Esophagus muscularis mucosa (tissue), 4 donors: Measurements from ENCODE around the gene RADIL. TPM values are rescaled to one million over a fixed set of nuclear protein-coding genes. Genes with fewer than 3 reads are reported as not detected.

ENCODE experiments used
- DNase-seq: peaks from one replicate; pipeline ENCODE4 v3.0.0-alpha.2; 2017; ENCODE audit errors: extremely low spot score
- H3K27ac ChIP-seq, 4 donors: fragments of 200-600 bp; sonication (generic); replicated peaks in 1 of 4; 1 replicate in 3 of 4; 2 replicates in 1 of 4; pipeline ENCODE4 v1.5.1; 2016 to 2019; ENCODE audit warnings: mild to moderate bottlenecking in 1 of 4
- H3K27me3 ChIP-seq, 4 donors: fragments of 200-600 bp; sonication (generic); one replicate each; pipeline versions ENCODE4 v1.5.1 to v1.6.0; 2016 to 2019
- H3K36me3 ChIP-seq, 4 donors: fragments of 200-600 bp; sonication (generic); one replicate each; pipeline ENCODE4 v1.5.1; 2016 to 2019
- H3K4me1 ChIP-seq, 4 donors: fragments of 200-600 bp; sonication (generic); one replicate each; pipeline ENCODE4 v1.5.1; 2016 to 2019
- H3K4me3 ChIP-seq, 4 donors: fragments of 200-600 bp; sonication (generic); 1 replicate in 2 of 4; 2 replicates in 2 of 4; pipeline ENCODE4 v1.5.1; 2016 to 2019; ENCODE audit warnings: mild to moderate bottlenecking in 4 of 4, moderate library complexity in 1 of 4
- H3K9me3 ChIP-seq, 4 donors: fragments of 200-600 bp; sonication (generic); 1 replicate in 3 of 4; 2 replicates in 1 of 4; pipeline ENCODE4 v1.5.1; 2016 to 2019
- EP300 ChIP-seq: sonication (generic); formaldehyde crosslinking; IDR thresholded peaks from one replicate; pipeline ENCODE4 v1.6.1; 2017; ENCODE audit warnings: antibody characterized with exemption
- POLR2A ChIP-seq: fragments of 450-650 bp; IDR thresholded peaks from one replicate; pipeline ENCODE4 v1.6.1; 2017; ENCODE audit warnings: antibody characterized with exemption, moderate library complexity, mild to moderate bottlenecking, low read depth
- POLR2AphosphoS5 ChIP-seq, 2 donors: sonication (generic); formaldehyde crosslinking; IDR thresholded peaks; one replicate each; pipeline ENCODE4 v1.6.1; 2017; ENCODE audit warnings: antibody characterized with exemption in 2 of 2
- WGBS: methylation state at CpG from one replicate; pipeline ENCODE4 v1.1.5; 2018; 5-methylcytosine and 5-hydroxymethylcytosine counted together
- intact Hi-C: fragments of 100-400 bp; cut with DNase I; formaldehyde crosslinking; loops from one replicate; pipeline ENCODE4 v1.15.1; 2023
- total RNA-seq, 4 donors: library from RNA; depleted of rRNA; stranded (reverse); fragments of >200 nt; gene quantifications; one replicate each; pipeline versions ENCODE4 v1.1.0 to v1.2.1, GENCODE V29; 2016
- TF ChIP-seq, protein P1 (sequence below), 3 experiments: fragments of 200-600 bp in 2 of 3; fragments of 450-650 bp in 1 of 3; sonication (generic) in 2 of 3; IDR thresholded peaks; one replicate each; pipeline ENCODE4 v1.5.1; 2017 to 2019; ENCODE audit warnings: antibody characterized with exemption in 3 of 3, mild to moderate bottlenecking in 2 of 3, moderate library complexity in 1 of 3

RADIL gene
- total RNA-seq, 4 donors from 2014 or later, result 6.5 to 12.9 (median 12.1) TPM

DNA sequence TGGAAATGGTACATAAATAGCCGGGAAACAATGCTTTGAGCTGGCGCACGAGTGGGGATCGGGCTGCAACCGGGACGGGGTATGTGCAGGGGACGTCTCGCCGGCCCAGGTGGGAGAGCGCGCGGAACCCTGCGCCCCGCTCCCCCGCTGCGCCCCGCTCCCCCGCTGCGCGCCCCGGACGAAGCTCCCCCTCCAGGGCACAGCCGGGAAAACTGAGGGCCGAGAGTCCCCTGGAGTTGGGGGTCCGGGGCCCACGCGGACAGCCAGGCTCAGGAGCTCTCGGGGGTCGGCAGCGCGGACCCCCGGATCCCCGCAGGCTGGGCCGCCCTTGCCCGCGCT lies 514 bp downstream of the RADIL start:
- WGBS, result 0% methylated on average over 13 of the region's 36 CpGs

DNA sequence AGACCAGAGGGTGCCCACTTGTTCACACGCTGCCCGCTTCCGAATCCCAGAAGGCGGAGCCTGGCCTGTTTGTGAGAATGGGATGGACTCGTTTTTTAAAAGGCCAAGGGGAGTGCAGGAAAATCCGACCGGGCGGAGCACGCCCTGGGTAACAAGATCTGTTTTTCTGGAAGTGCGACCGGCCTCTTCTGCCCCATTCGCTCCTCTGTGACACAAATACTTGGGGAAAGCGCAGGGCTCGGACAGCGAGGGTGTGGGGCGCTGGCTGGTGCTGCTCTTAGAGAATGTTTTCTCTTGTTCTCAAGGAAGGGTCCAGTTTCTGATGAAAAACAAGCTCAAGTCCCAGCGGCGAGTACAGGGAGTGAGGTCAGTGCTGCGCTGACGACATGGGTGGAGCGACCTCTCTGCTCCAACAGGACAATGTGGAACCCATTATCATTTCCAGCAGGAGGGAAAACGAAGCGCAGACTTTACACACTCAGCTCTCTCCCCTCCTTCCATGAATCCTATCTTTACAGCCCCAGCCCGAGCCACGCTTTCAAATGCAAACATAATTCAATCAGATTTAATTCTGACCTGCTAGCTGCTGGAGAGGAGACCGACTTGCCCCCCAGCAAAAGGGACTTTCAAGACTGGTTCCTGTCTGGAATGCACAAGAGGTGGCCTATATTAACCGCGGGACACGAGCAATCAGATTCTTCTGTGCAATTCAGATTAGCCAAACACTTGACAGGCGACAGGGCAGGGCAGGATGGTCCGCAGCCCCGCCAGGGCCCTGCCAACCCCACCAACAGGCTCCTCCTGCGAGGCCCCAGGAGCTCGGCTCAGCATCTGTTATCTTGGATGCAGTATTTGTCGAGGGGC lies 1.1 kb downstream of the RADIL start:
- Histone ChIP-seq H3K4me3 (peak overlapping the region; percentile 64 to 79 (median 72)), H3K9me3 (no peaks in the 10 kb centered on the region), H3K27ac (peak overlapping the region; percentile 74 to 83 (median 77)), H3K36me3 (peaks cover 0 to 7% (median 6%) of the 10 kb centered on the region in 4 donors), H3K27me3 (peaks cover 0 to 19% (median 0%) of the 10 kb centered on the region in 4 donors), H3K4me1 (peaks cover 10 to 46% (median 35%) of the 10 kb centered on the region in 4 donors)
- DNase-seq, result peak; percentile 93
- WGBS, result 8% methylated on average over 28 of the region's 35 CpGs
- intact Hi-C loops, result loop anchor here (5.0 kb wide), 2 partner anchors 35 to 50 kb away; no protein-coding TSS in a partner anchor
- TF ChIP-seq POLR2AphosphoS5 (IDR thresholded peaks at IDR 0.05) (peak; percentile 66), POLR2A (no peak)
- TF ChIP-seq, protein P1, sequence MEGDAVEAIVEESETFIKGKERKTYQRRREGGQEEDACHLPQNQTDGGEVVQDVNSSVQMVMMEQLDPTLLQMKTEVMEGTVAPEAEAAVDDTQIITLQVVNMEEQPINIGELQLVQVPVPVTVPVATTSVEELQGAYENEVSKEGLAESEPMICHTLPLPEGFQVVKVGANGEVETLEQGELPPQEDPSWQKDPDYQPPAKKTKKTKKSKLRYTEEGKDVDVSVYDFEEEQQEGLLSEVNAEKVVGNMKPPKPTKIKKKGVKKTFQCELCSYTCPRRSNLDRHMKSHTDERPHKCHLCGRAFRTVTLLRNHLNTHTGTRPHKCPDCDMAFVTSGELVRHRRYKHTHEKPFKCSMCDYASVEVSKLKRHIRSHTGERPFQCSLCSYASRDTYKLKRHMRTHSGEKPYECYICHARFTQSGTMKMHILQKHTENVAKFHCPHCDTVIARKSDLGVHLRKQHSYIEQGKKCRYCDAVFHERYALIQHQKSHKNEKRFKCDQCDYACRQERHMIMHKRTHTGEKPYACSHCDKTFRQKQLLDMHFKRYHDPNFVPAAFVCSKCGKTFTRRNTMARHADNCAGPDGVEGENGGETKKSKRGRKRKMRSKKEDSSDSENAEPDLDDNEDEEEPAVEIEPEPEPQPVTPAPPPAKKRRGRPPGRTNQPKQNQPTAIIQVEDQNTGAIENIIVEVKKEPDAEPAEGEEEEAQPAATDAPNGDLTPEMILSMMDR (IDR thresholded peaks at IDR 0.05), result peak in 1 of 3 experiments; percentile 7

More for the DNA sequence above, 514 bp downstream of the RADIL start:
- intact Hi-C loops, result loop anchor here (5.0 kb wide), 2 partner anchors 36 to 51 kb away; no protein-coding TSS in a partner anchor
- peaks cover 0 to under 1% (median under 1%) of the 10 kb centered on the region in 4 donors for H3K36me3 ChIP-seq
- peaks cover 10 to 46% (median 35%) of the 10 kb centered on the region in 4 donors for H3K4me1 ChIP-seq
- peaks cover 0 to 19% (median 0%) of the 10 kb centered on the region in 4 donors for H3K27me3 ChIP-seq
- no peaks in the 10 kb centered on the region for H3K9me3 ChIP-seq
- DNase-seq, result no peak
- H3K27ac ChIP-seq, result peak overlapping the region; percentile 74 to 83 (median 77)
- peak overlapping the region; percentile 64 to 79 (median 72) for H3K4me3 ChIP-seq
- TF ChIP-seq EP300, result no peak
- TF ChIP-seq POLR2A, result no peak
- TF ChIP-seq, protein P1 (IDR thresholded peaks at IDR 0.05), result no peak
- TF ChIP-seq POLR2AphosphoS5 (IDR thresholded peaks at IDR 0.05), result no peak

DNA sequence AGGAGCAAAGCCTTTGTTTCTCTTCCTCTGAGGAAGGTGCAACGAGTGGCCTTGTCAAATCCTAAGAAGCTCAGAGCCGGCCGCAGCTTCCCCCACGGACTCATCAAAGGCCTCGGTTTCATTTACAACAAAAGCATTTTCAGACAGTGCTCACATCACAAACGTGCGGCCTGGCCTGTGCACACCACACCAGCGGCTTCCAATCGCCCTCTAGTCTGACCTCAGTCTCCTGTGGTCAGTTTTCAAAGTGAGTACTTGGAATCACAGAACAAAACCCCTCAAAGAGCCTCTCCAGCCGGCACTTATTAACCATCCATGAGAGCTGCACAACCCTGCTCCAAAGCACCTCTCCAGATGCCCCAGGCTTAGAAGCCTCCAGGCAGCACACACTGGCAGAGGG lies 3.3 kb downstream of the RADIL start:
- WGBS, result 68% methylated on average over 9 of the region's 10 CpGs
- no peak for TF ChIP-seq POLR2A
- TF ChIP-seq EP300, result no peak
- TF ChIP-seq, protein P1 (IDR thresholded peaks at IDR 0.05), result no peak
- TF ChIP-seq POLR2AphosphoS5 (IDR thresholded peaks at IDR 0.05), result no peak
- Histone ChIP-seq H3K27me3 (peaks cover 0 to 19% (median 0%) of the 10 kb centered on the region in 4 donors), H3K9me3 (no peaks in the 10 kb centered on the region), H3K4me3 (peak overlapping the region in 3 of 4 donors; percentile 3 to 18 (median 7)), H3K27ac (peak overlapping the region in 1 of 4 donors; percentile 4), H3K4me1 (peaks cover 10 to 46% (median 35%) of the 10 kb centered on the region in 4 donors), H3K36me3 (peaks cover 0 to 21% (median 17%) of the 10 kb centered on the region in 4 donors)
- no peak for DNase-seq
- intact Hi-C loops, result loop anchor here (5.0 kb wide), 2 partner anchors 33 to 48 kb away; no protein-coding TSS in a partner anchor

DNA sequence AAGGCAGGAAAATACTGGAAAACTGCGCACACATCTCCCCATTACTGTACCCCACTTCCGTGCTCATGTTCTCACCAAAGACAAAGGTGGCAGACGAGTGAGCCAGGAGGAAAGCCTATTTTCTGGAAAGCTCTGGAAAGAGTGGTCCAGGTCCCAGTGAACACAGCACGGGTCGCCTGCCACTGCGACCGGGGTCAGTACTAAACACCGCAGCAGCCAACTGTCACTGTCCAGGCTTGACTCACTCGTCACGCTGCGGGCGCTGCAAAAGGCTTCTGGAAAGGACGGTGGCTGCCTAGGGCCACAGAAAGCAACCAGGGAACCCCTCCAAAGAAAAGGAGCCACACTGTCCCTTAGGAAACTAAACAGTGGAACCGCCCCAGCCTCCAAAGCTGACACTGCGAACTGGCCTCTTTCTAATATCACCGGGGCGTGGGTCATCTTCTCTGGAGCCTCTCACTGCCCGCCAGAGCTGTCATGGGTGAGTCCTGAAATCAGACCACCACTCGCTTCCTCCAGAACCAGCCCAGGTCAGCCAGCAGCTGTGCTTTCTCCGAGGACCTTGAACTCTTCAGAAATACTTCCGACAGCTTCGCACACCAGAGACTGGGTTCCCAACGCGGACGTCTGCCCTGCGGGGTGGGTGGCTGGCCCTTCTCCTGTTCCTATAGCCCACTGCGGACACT lies 4.0 kb downstream of the RADIL start:
- H3K4me3 ChIP-seq, result peak overlapping the region in 3 of 4 donors; percentile 3 to 18 (median 7)
- H3K4me1 ChIP-seq, result peaks cover 10 to 46% (median 35%) of the 10 kb centered on the region in 4 donors
- no peaks in the 10 kb centered on the region for H3K9me3 ChIP-seq
- peak overlapping the region in 1 of 4 donors; percentile 4 for H3K27ac ChIP-seq
- intact Hi-C loops, result loop anchor here (5.0 kb wide), 2 partner anchors 32 to 47 kb away; no protein-coding TSS in a partner anchor
- H3K36me3 ChIP-seq, result peaks cover 0 to 21% (median 17%) of the 10 kb centered on the region in 4 donors
- peaks cover 0 to 19% (median 0%) of the 10 kb centered on the region in 4 donors for H3K27me3 ChIP-seq
- no peak for TF ChIP-seq EP300
- TF ChIP-seq POLR2AphosphoS5 (IDR thresholded peaks at IDR 0.05), result no peak
- TF ChIP-seq POLR2A, result no peak
- TF ChIP-seq, protein P1 (IDR thresholded peaks at IDR 0.05), result no peak
- no peak for DNase-seq
- WGBS, result 80% methylated on average over 22 of the region's 27 CpGs
